Measurements from ENCODE around the gene PWWP2B.

PWWP2B gene

GRCh38 chr10:132436861-132437410 is 39.9 kb downstream of the PWWP2B start:
- H3K9me3 ChIP-seq (ENCODE audit: severe bottlenecking): no peaks in the 10 kb centered on the region
- DNase-seq (ENCODE audit: low spot score): no peak
- ATAC-seq (ENCODE audit: low read depth): no peak
- no peak overlapping the region for H3K27ac ChIP-seq (ENCODE audit: poor library complexity, severe bottlenecking)
- no peak overlapping the region for H3K4me3 ChIP-seq (ENCODE audit: severe bottlenecking)
- H3K4me1 ChIP-seq (ENCODE audit: insufficient read depth, poor library complexity, severe bottlenecking): peaks cover 5% of the 10 kb centered on the region
- TF ChIP-seq CTCF (IDR thresholded peaks at IDR 0.05; ENCODE audit: poor library complexity, severe bottlenecking): no peak
- H3K36me3 ChIP-seq (ENCODE audit: low read depth): no peaks in the 10 kb centered on the region
- H3K27me3 ChIP-seq (ENCODE audit: insufficient read depth, poor library complexity, severe bottlenecking): no peaks in the 10 kb centered on the region

- Histone ChIP-seq H3K9me3 (ENCODE audit: severe bottlenecking) (no peaks in the 10 kb centered on the region), H3K27me3 (ENCODE audit: insufficient read depth, poor library complexity, severe bottlenecking) (no peaks in the 10 kb centered on the region), H3K4me1 (ENCODE audit: insufficient read depth, poor library complexity, severe bottlenecking) (peaks cover 5% of the 10 kb centered on the region), H3K4me3 (ENCODE audit: severe bottlenecking) (no peak overlapping the region), H3K36me3 (ENCODE audit: low read depth) (no peaks in the 10 kb centered on the region), H3K27ac (ENCODE audit: poor library complexity, severe bottlenecking) (no peak overlapping the region)
- ATAC-seq (ENCODE audit: low read depth): no peak
- no peak for DNase-seq (ENCODE audit: low spot score)
- no peak for TF ChIP-seq CTCF (IDR thresholded peaks at IDR 0.05; ENCODE audit: poor library complexity, severe bottlenecking)
These were observed 40.5 kb downstream of the PWWP2B start for GRCh38 chr10:132437541-132437950.

- DNase-seq (ENCODE audit: low spot score): no peak
- H3K4me3 ChIP-seq (ENCODE audit: severe bottlenecking): no peak overlapping the region
These were observed 41.4 kb downstream of the PWWP2B start for GRCh38 chr10:132438091-132439024.

GRCh38 chr10:132439025-132439388 is 42.0 kb downstream of the PWWP2B start:
- Histone ChIP-seq H3K4me1 (ENCODE audit: insufficient read depth, poor library complexity, severe bottlenecking) (peaks cover 5% of the 10 kb centered on the region), H3K27me3 (ENCODE audit: insufficient read depth, poor library complexity, severe bottlenecking) (no peaks in the 10 kb centered on the region), H3K4me3 (ENCODE audit: severe bottlenecking) (no peak overlapping the region), H3K27ac (ENCODE audit: poor library complexity, severe bottlenecking) (no peak overlapping the region), H3K36me3 (ENCODE audit: low read depth) (no peaks in the 10 kb centered on the region), H3K9me3 (ENCODE audit: severe bottlenecking) (no peaks in the 10 kb centered on the region)
- ATAC-seq (ENCODE audit: low read depth) (no peak), DNase-seq (ENCODE audit: low spot score) (no peak)
- TF ChIP-seq CTCF (IDR thresholded peaks at IDR 0.05; ENCODE audit: poor library complexity, severe bottlenecking): no peak

More at GRCh38 chr10:132438091-132439024, 41.4 kb downstream of the PWWP2B start:
- Histone ChIP-seq H3K36me3 (ENCODE audit: low read depth) (no peaks in the 10 kb centered on the region), H3K4me1 (ENCODE audit: insufficient read depth, poor library complexity, severe bottlenecking) (peaks cover 5% of the 10 kb centered on the region), H3K9me3 (ENCODE audit: severe bottlenecking) (no peaks in the 10 kb centered on the region), H3K27ac (ENCODE audit: poor library complexity, severe bottlenecking) (no peak overlapping the region), H3K27me3 (ENCODE audit: insufficient read depth, poor library complexity, severe bottlenecking) (no peaks in the 10 kb centered on the region)
- TF ChIP-seq CTCF (IDR thresholded peaks at IDR 0.05; ENCODE audit: poor library complexity, severe bottlenecking): no peak
- ATAC-seq (ENCODE audit: low read depth): no peak; the same call in 2 of the 3 replicates

Data from RWPE2 (cell line).